ENCODE measurements around the gene TTPAL.

TTPAL gene

GRCh38 chr20:44502968-44503367, 27.3 kb downstream of the TTPAL start:
- no peak for DNase-seq

- no peak for DNase-seq
Observed at GRCh38 chr20:44504402-44505307, 29.0 kb downstream of the TTPAL start.

GRCh38 chr20:44509762-44510161, 34.1 kb downstream of the TTPAL start:
- no peak for DNase-seq

GRCh38 chr20:44513871-44514270, 38.2 kb downstream of the TTPAL start:
- no peak for DNase-seq

- no peak for DNase-seq
Observed at GRCh38 chr20:44516491-44516890, 40.8 kb downstream of the TTPAL start.

- no peak for DNase-seq
Observed at GRCh38 chr20:44517454-44517853, 41.8 kb downstream of the TTPAL start.

- no peak for DNase-seq
Observed at GRCh38 chr20:44518248-44518647, 42.6 kb downstream of the TTPAL start.

- no peak for DNase-seq
Observed at GRCh38 chr20:44520881-44521280, 45.2 kb downstream of the TTPAL start.

- peak; percentile 78 for DNase-seq
Observed at GRCh38 chr20:44521484-44522481, 46.1 kb downstream of the TTPAL start, which contains the start of gene SERINC3. Gene SERINC3 (minus strand): TSS chr20:44522070. CDS start chr20:44521951, 119 bp downstream.

GRCh38 chr20:44522841-44523240, 47.2 kb downstream of the TTPAL start:
- DNase-seq: no peak

GRCh38 chr20:44523746-44524145, 48.1 kb downstream of the TTPAL start:
- DNase-seq: no peak

- DNase-seq: no peak
Observed at GRCh38 chr20:44526129-44526528, 50.5 kb downstream of the TTPAL start.

GRCh38 chr20:44527716-44528199, 52.1 kb downstream of the TTPAL start:
- DNase-seq: no peak

GRCh38 chr20:44528309-44528708, 52.6 kb downstream of the TTPAL start:
- no peak for DNase-seq

GRCh38 chr20:44532259-44532980, 56.7 kb downstream of the TTPAL start:
- DNase-seq: no peak

GRCh38 chr20:44532981-44533331, 57.3 kb downstream of the TTPAL start:
- no peak for DNase-seq

GRCh38 chr20:44533928-44534327, 58.3 kb downstream of the TTPAL start:
- no peak for DNase-seq

GRCh38 chr20:44536175-44536574, 60.5 kb downstream of the TTPAL start:
- no peak for DNase-seq

GRCh38 chr20:44537993-44538392, 62.3 kb downstream of the TTPAL start:
- DNase-seq: no peak

GRCh38 chr20:44540834-44541233, 65.2 kb downstream of the TTPAL start:
- no peak for DNase-seq

- DNase-seq: no peak
Observed at GRCh38 chr20:44541992-44542391, 66.3 kb downstream of the TTPAL start.

- no peak for DNase-seq
Observed at GRCh38 chr20:44542890-44543289, 67.2 kb downstream of the TTPAL start.

- DNase-seq: no peak
Observed at GRCh38 chr20:44543358-44543757, 67.7 kb downstream of the TTPAL start.

Measured in SIG-M5 (cell line).